LNCaP clone FGC (cell line): ENCODE measurements around the gene FRMD8.
A peak's percentile ranks its signal among the peaks of the same experiment; 100 is the strongest.

Experiments
- DNase-seq: peaks from one replicate; pipeline ENCODE4 v3.0.0-alpha.2; 2011; ENCODE audit warnings: low read depth
- H3K4me3 ChIP-seq: 2 replicates; pipeline ENCODE4 v1.5.1; 2011; ENCODE audit warnings: mild to moderate bottlenecking, low read depth, low read length, control low read depth
- TF ChIP-seq, protein P1 (sequence below): IDR thresholded peaks from 2 replicates; pipeline ENCODE4 v1.5.1; 2012; ENCODE audit warnings: mild to moderate bottlenecking; ENCODE audit not compliant: control insufficient read depth, insufficient read depth; ENCODE audit errors: extremely low read depth

Gene FRMD8

DNA sequence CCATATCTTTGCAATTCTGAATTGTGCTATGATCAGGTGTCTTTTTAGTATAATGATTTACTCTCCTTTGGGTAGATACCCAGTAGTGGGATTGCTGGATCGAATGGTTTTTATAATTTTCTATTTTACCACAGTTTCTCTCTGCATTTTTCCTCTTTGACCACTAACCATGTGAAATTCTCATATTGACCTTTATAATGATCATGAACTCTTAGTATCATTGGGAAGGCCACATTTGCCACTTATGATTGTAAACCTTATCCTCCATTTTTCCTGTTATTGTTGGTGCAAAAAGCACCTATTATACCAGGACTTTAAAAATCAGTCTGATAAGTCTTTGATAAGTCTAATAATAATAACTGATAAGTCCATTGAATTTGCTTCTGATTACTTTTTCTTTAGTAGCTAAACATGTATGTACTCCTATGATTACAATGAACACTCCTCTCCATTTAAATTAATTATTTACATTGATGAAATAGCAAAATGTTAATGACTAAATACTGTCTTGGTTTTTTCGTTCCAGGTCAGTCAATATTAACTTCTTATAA is 45.7 kb downstream of the FRMD8 start:
- no peak for DNase-seq
- TF ChIP-seq, protein P1, sequence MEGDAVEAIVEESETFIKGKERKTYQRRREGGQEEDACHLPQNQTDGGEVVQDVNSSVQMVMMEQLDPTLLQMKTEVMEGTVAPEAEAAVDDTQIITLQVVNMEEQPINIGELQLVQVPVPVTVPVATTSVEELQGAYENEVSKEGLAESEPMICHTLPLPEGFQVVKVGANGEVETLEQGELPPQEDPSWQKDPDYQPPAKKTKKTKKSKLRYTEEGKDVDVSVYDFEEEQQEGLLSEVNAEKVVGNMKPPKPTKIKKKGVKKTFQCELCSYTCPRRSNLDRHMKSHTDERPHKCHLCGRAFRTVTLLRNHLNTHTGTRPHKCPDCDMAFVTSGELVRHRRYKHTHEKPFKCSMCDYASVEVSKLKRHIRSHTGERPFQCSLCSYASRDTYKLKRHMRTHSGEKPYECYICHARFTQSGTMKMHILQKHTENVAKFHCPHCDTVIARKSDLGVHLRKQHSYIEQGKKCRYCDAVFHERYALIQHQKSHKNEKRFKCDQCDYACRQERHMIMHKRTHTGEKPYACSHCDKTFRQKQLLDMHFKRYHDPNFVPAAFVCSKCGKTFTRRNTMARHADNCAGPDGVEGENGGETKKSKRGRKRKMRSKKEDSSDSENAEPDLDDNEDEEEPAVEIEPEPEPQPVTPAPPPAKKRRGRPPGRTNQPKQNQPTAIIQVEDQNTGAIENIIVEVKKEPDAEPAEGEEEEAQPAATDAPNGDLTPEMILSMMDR: no peak
- H3K4me3 ChIP-seq: no peak overlapping the region

DNA sequence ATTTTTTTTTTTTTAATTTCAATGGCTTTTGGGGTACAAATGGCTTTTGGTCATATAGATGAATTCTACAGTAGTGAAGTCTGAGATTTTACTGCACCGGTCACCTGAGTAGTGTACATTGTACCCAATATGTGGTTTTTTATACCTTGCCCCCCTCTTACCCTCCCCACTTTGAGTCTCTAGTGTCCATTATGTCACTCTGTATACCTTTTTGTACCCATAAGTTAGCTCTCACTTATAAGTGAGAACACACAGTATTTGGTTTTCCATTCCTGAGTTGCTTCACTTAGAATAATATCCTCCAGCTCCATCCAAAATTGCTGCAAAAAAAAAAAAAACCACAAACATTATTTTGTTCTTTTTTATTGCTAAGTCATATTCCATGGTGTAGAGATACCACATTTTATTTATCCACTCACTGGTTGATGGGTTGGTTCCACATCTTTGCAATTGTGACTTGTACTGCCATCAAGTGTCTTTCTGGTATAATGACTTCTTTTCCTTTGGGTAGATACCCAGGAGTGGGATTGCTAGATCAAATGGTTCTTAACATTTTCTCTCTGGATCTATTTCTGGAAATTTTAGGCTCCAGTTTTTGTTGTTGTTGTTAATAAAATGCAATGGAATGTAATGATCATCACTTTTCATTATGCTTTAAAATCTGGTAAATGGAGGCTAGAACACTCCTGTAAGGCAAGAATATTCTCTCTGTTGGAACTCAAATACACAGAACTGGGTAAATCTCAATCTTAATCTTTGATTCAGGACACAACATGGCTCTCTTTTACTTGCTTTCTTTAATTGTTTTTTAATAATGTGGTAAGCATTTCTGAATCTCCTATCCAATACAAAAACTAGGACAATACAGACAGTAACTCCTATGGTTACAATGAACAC is 46.5 kb downstream of the FRMD8 start:
- TF ChIP-seq, protein P1: peak; percentile 42
- no peak overlapping the region for H3K4me3 ChIP-seq
- no peak for DNase-seq

DNA sequence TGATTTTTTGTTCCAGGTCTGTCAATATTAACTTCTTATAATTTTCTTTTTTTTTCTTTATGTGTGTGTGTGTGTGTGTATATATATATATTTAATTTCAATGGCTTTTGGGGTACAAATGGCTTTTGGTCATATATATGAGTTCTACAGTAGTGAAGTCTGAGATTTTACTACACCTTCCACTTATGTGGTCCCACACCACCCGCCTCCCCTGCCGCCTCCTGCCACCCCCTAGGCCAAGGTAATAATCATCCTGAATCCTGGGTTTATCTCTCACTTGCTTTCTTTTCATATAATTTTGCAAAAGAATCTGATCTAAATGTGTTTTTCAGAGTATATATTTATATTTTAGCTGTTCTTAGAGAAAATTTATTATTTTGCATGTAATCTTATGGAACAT is 47.2 kb downstream of the FRMD8 start:
- TF ChIP-seq, protein P1: no peak
- no peak for DNase-seq
- no peak overlapping the region for H3K4me3 ChIP-seq

DNA sequence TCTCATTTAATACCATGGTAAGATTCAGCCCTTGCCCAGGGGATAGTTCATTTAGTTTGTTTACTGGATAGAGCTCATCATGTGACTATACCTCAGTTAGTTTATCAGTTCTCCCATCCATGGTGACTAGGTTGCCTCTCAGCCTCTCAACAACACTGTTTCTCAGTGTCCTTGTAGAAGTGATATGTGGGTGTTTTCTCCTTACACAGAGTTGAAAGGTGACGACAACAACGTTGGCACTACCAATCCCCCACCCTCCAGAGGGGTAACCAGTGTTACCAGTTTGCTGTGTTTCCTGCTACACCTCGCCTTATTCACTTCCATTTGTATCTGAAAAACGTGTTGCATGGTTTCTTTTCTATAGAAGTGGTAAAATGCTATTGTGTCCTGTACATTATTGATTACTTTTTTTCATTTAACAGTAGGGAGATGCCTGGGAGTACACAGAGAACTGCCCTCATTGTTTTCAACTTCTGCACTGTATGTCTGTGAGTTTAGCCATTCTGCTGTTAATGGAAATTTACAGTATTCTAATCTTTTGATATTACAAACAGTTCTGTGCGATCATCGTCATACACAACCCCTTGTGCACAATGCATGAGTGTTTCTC is 47.7 kb downstream of the FRMD8 start:
- TF ChIP-seq, protein P1: no peak
- no peak overlapping the region for H3K4me3 ChIP-seq
- no peak for DNase-seq

DNA sequence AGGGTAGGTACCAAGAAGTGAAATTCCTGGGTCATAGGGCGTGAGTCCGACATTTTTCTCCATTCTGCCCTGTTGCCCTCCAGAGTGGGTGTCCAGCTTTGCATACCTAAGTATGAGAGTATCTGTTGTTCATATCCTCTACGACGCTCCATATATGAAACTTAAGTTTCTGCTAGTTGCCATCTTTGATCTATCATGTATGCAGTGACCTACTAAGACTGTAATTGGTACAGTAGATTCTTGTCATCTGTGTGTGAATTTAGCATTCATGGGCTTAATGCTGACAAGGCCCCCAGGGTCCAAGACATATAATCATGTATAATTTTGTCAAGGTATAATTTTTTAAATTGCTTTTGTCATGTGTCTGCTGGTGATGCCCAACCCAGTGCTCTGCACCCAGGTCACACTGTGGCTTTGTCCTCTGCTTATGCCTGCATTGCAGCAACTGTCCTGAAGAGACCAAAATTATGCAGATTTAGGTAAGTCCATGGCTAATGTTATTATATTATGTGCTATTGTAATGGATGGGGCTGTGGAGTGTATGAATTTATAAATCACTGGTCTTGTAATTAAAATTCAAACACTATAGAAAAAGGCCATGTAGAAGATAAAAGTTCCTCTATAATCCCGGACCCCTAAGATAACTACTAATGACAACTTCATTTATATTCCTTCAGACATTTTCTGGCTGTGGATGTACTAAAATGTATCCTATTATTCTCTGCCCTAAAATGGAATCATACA is 48.4 kb downstream of the FRMD8 start:
- no peak for DNase-seq
- no peak overlapping the region for H3K4me3 ChIP-seq
- TF ChIP-seq, protein P1: no peak

DNA sequence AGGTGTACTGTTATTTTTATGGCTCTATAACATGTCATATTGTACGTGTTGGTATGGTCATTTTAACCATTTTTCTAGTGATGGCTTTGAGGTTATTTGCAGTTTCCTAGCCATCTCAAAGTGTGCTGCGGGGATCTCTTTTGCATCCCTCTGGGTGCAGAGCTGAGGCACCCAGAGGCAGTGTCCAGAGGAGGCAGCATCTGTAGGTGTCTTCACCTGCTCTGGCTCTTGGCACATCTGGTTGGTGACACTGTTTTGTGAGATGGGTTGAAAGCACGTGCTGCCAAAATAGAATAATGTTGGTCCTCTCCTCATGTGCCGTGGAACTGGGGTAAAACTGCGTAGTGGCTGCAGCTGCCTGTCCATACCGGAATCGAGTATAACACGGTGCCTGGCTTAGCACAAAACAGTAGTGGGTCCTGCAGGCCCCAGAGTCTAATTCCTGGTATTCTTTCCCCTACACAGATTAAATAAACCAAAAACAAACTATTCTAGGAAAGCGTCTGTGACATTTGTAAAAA is 49.0 kb downstream of the FRMD8 start:
- no peak for DNase-seq
- H3K4me3 ChIP-seq: no peak overlapping the region
- TF ChIP-seq, protein P1: no peak
